GM23338 (cell line): Measurements from ENCODE around the gene FUT7.

Experiments used
- CREB1 ChIP-seq: fragments of 250-450 bp; sonication (Bioruptor Pico); IDR thresholded peaks from 2 replicates; pipeline ENCODE4 v1.5.0; 2020; ENCODE audit warnings: low read depth, mild to moderate bottlenecking, moderate library complexity
- POLR2AphosphoS5 ChIP-seq: IDR thresholded peaks from 2 replicates; pipeline ENCODE4 v1.6.1; 2016; ENCODE audit warnings: antibody characterized with exemption, low read depth
- ZNF114 ChIP-seq: fragments of 250-450 bp; sonication (Bioruptor Pico); IDR thresholded peaks from 2 replicates; pipeline ENCODE4 v1.5.0; 2020; ENCODE audit warnings: mild to moderate bottlenecking, moderate library complexity
- TF ChIP-seq, protein P1 (sequence below), 2 experiments: fragments of 200-600 bp in 1 of 2; sonication (generic) in 1 of 2; conservative IDR thresholded peaks; 2 replicates each; pipeline versions ENCODE4 v1.5.1 to v1.6.1; 2016 to 2017; ENCODE audit warnings: antibody characterized with exemption in 2 of 2, low read depth in 2 of 2, mild to moderate bottlenecking in 2 of 2, moderate library complexity in 1 of 2

DNA sequence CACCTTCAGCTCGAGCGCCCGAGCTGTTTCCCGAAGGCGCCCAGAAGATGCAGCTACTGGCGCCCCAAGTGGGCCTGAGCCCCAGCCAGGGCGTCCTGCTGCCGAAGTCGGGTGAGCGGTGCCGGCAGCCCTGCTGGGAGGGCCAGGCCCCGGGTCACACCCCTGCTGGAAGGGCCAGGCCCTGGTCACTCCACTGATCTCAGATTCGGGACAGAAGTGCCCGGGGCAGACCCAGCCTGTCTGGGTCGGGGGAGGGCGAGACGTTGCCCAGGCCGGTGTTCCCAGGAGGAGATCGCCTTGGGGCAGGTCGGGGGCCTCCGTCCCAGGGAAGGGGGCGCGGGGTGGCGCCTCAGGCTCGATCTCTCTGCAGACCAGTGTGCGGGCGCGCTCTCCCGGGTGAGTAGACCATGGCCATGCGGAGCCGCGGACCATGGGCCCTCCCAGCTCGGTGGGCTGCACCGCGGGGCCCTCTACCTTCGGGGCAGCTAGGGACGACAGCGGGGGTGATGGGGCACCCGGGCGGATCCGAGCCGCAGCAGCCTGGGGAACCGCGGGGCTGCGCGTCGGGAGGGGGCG, 46.8 kb downstream of the FUT7 start:
- TF ChIP-seq POLR2AphosphoS5 (no peak), ZNF114 (CRISPR knock-in tag) (no peak), CREB1 (CRISPR knock-in tag) (no peak)
- TF ChIP-seq, protein P1, sequence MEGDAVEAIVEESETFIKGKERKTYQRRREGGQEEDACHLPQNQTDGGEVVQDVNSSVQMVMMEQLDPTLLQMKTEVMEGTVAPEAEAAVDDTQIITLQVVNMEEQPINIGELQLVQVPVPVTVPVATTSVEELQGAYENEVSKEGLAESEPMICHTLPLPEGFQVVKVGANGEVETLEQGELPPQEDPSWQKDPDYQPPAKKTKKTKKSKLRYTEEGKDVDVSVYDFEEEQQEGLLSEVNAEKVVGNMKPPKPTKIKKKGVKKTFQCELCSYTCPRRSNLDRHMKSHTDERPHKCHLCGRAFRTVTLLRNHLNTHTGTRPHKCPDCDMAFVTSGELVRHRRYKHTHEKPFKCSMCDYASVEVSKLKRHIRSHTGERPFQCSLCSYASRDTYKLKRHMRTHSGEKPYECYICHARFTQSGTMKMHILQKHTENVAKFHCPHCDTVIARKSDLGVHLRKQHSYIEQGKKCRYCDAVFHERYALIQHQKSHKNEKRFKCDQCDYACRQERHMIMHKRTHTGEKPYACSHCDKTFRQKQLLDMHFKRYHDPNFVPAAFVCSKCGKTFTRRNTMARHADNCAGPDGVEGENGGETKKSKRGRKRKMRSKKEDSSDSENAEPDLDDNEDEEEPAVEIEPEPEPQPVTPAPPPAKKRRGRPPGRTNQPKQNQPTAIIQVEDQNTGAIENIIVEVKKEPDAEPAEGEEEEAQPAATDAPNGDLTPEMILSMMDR (conservative IDR thresholded peaks at IDR 0.05; ENCODE audit: low read depth in 2 of 2) = no peak
